Stimulated activated CD4-positive, alpha-beta T cell treated with anti-CD3 and anti-CD28 coated beads, Interleukin-4, amount 100 ng/mL, for 24 hours (primary cell): Measurements from ENCODE around the gene TGM6.
A peak's percentile ranks its signal among the peaks of the same experiment; 100 is the strongest.

Experiments used
- DNase-seq: peaks from one replicate; pipeline ENCODE4 v3.0.0-alpha.2; 2020

Gene TGM6

DNA sequence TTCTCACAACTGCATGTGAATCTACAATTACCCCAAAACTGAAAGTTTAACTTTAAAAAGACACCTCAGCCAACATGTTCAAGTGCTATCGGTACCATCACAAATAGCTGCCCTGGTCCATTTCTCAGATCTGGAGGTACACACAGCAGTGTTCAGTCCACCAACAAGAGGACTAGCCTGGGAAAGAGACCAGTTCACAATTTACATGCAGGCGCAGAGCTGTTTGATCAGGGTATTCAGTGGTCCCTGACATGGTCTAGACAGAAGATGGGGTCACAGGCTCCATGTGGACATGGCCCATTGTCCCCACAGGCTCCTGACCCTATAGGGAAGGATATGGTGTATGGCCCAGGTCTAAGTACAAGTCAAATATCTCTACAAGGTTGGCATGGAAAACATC lies 15.6 kb upstream of the TGM6 start:
- no peak for DNase-seq

GRCh38 chr20:2365666-2366065 lies 15.0 kb upstream of the TGM6 start:
- DNase-seq, result no peak

DNA sequence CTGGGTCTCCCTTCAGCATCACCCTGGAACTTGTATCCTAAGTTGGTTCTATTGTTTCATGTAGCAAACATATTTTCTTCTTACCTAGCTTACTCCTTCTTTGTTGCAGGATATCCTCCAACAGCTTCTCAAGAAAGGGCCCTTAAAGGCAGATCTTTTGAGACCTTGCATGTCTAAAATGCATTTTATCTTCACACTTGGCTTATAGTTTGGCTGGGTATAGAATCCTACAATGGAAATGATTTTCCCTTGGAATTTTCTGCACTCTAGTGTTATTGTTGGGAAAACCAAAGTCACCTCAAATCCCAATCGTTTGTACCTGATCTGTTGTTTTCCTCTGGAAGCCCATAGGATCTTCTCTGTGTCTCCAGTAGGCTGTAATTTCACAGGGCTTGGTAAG lies 12.1 kb upstream of the TGM6 start:
- DNase-seq, result no peak

- DNase-seq, result no peak
These were observed 7.6 kb upstream of the TGM6 start for GRCh38 chr20:2373098-2373497.

DNA sequence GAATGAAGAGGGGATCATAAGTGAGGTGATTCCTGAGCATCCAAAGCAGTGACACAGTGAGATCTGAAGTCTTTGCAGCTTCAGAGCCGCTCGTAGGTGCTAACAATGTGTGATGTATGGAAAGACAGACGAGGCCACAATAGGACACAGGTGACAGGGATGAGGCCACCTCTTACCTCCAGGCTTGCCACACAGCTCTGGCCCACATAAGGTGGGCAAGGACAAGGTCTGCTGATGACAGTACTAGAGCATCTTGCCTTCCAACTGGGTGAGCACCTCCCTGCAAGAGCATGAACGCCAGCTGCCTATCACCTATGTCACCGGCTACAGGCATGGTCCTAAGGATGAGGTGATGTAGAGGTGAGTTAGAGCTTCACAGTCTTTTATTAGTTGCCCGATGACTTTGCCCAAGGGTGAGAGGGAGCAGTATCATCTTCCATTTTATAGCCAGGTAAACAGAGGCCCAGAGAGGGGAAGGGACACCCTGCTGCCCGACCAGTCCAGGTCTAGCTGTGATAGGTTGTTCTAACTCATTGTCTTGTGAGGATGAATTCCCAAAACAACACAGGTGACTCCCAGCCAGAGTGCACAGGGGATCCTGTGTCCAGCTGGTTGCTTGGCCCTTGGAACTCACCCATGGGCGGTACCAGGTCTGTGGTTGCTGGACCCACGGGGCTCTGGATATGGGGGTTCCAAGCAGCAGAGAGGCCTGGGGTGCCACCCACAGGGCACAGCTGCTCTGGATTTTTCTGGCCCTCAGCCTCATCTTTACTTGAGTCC lies 6.2 kb upstream of the TGM6 start:
- DNase-seq, result no peak

DNA sequence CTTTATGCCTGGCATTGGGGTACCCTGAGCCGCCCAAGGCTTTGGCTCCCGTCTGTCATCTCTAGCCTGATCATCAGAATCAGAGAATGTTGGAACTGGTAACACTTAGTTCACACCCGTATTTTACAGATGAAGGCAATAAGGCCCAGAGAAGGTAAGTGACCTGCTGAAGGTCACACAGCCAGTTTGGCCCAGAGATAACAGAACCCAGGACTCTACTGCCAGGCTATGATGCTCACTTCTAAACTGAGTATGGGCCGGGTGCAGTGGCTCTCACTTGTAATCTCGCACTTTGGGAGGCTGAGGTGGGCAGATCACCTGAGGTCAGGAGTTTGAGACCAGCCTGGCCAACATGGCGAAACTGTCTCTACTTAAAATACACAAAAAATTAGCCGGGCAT lies 1.8 kb upstream of the TGM6 start:
- no peak for DNase-seq

- peak; percentile 16 for DNase-seq
These were observed 1.0 kb upstream of the TGM6 start for GRCh38 chr20:2379511-2380229.

GRCh38 chr20:2381303-2381702 lies 602 bp downstream of the TGM6 start:
- DNase-seq, result no peak

GRCh38 chr20:2382833-2383232 lies 2.1 kb downstream of the TGM6 start:
- no peak for DNase-seq

- no peak for DNase-seq
These were observed 4.3 kb downstream of the TGM6 start for GRCh38 chr20:2385026-2385425.

GRCh38 chr20:2385496-2385895 lies 4.8 kb downstream of the TGM6 start:
- DNase-seq, result no peak

GRCh38 chr20:2386516-2387179 lies 5.9 kb downstream of the TGM6 start:
- DNase-seq, result no peak

DNA sequence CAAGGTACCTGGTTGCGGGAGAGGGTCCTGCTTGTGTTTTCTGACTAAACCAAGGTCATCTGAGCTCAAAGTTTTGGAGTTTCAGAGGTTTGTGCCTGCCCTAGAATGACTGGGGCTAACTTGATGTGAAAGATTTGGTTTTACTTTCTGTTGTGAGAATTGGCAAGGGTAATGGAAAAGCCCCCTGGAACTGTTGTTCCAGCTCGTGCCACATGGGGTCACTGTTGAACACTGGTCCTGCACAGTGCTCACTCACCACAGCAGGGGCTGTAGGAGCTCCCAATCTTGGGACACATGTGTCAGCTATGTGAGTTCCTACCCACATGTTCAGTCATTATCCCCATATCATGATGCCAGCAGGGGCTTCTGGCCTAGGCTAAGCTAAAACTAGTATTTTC lies 6.5 kb downstream of the TGM6 start:
- peak; percentile 47 for DNase-seq

- no peak for DNase-seq
These were observed 6.9 kb downstream of the TGM6 start for GRCh38 chr20:2387580-2387979.

DNA sequence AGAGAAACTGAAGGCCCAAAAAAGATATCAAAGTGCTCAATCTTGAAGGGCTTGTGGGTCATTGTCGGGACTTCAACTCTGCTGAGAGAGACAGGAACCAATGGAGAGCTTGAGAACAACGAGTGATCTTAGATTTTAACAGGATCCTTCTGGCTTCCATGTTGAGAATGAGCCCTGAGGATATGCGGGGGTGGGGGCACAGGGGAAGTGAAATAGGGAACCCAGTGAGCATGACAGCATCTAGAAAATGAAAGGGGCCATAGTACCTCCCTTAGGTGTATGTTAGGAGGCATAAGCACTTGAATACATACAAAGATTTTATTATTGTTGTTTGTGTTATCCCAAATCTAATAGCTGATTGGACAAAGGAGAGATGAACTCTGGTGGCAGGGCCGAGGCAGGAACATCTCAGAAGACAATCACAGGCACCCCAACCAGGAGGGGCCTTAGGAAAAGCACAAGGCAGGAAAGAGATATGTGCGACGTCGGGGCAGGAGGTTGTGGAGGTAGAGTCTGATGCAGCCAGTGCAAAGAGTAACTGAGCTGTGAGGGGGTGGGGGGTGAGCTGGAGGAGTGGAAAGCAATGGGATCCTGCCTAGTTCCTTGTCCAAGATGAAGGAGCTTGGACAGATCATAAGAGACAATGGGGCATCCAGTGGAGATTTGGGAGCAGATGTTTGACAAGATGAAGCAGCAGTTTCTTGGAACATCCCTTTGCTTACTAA lies 10.4 kb downstream of the TGM6 start:
- DNase-seq, result no peak

DNA sequence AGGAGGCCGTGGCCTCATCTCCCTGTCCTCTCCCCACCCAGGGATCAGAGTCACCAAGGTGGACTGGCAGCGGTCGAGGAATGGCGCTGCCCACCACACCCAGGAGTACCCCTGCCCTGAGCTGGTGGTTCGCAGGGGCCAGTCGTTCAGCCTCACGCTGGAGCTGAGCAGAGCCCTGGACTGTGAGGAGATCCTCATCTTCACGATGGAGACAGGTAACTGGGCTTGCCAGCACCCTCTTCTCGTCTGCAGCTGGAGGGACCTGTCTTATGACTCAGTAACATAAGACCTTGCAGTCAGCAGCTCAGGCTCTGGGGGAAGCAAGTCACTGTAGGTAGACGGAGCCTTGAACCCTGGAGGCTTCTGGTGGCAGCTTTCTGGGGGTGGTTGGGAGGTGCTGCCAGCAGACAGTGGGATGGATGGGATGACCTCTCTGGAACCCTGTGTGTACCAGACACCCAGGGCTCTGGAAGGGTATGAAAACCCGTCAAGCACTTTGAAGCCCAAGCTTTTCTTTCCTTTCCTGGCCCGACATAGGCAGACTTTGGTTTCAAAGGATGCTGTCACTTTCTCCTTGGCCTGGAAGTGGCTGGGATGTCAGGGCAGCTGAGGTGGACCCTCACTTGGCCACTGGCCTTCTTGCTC lies 13.8 kb downstream of the TGM6 start:
- DNase-seq, result no peak

DNA sequence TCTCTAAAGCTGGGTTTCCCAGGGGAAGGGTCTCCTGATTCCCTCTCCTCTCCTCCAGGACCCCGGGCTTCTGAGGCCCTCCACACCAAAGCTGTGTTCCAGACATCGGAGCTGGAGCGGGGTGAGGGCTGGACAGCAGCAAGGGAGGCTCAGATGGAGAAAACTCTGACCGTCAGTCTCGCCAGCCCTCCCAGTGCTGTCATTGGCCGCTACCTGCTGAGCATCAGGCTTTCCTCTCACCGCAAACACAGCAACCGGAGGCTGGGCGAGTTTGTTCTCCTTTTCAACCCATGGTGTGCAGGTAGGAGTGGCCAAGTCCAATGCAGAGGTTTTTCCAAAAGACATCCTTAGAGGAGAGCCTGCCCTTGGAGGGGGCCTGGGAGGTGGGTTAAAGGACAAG lies 14.4 kb downstream of the TGM6 start:
- no peak for DNase-seq

DNA sequence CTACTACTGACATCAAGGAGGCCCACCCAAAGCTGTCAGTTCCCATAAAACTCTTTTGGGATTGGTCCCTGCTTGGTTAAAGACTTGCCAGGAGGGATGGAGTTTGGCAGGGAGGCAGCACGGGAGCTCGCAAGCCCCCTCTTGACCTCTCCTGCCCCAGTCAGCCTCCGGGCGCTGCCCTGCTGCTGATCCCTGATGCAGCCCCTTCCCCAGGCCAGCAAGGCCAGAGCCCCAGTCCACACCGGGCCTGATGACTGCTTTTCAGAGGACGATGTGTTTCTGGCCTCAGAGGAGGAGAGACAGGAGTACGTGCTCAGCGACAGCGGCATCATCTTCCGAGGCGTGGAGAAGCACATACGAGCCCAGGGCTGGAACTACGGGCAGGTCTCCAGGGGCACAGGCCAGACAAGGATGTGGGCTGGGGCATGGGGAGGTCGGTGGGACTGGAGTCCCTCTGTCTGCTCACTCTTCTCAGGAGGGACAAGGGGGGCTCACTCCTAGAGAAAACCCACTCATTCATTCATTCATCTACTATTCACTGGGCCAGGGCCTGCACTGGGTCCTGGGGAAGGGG lies 15.6 kb downstream of the TGM6 start:
- DNase-seq, result no peak

- no peak for DNase-seq
These were observed 16.4 kb downstream of the TGM6 start for GRCh38 chr20:2397091-2397490.

- DNase-seq, result no peak
These were observed 17.0 kb downstream of the TGM6 start for GRCh38 chr20:2397595-2398145.

DNA sequence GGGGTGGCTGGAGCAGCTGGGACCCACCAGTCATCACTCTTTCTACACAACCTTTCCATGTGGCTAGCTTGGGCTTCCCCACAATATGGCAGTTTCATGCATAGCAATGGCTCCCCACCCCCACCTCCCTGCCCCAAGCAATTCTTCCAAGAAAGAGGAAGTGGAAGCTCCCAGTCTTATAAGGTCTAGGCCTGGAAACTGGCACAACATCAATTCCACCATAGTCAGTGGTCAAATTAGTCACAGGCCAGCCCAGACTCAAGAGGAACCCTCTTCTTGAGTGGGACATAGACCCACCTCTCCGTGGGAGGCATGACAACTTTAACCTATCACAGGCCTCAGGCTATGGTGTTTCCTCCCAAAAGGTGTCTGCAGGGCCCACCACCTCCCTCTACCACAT lies 17.7 kb downstream of the TGM6 start:
- no peak for DNase-seq

- DNase-seq, result no peak
These were observed 18.7 kb downstream of the TGM6 start for GRCh38 chr20:2399390-2399789.
